Neutrophil (primary cell): Measurements from ENCODE around the gene NTM.

Experiments
- H3K27ac ChIP-seq: fragments of 200-600 bp; sonication (generic); 2 replicates; pipeline ENCODE4 v1.5.1; 2016; ENCODE audit warnings: mild to moderate bottlenecking, moderate library complexity
- H3K27me3 ChIP-seq: fragments of 200-600 bp; sonication (generic); 2 replicates; pipeline ENCODE4 v1.6.0; 2016; ENCODE audit warnings: mild to moderate bottlenecking
- H3K36me3 ChIP-seq: fragments of 200-600 bp; sonication (generic); 2 replicates; pipeline ENCODE4 v1.5.1; 2017
- H3K4me1 ChIP-seq, 2 experiments: fragments of 200-600 bp in 1 of 2; sonication (generic) in 1 of 2; 1 replicate in 1 of 2; 2 replicates in 1 of 2; pipeline versions ENCODE4 v1.5.1 to v1.6.1; 2013 to 2016; ENCODE audit warnings: low read depth in 1 of 2, low read length in 1 of 2, mild to moderate bottlenecking in 1 of 2, moderate library complexity in 1 of 2; ENCODE audit not compliant: control insufficient read depth in 1 of 2, insufficient read depth in 1 of 2
- H3K4me3 ChIP-seq, 2 experiments: fragments of 200-600 bp in 1 of 2; sonication (generic) in 1 of 2; 1 replicate in 1 of 2; 2 replicates in 1 of 2; pipeline ENCODE4 v1.5.1; 2013 to 2016; ENCODE audit warnings: low read depth in 1 of 2, low read length in 1 of 2, mild to moderate bottlenecking in 1 of 2, moderate library complexity in 1 of 2
- H3K9me3 ChIP-seq: fragments of 200-600 bp; sonication (generic); 2 replicates; pipeline ENCODE4 v1.5.1; 2016
- CTCF ChIP-seq: fragments of 200-600 bp; sonication (generic); IDR thresholded peaks from 2 replicates; pipeline ENCODE4 v1.5.1; 2016; ENCODE audit warnings: antibody characterized with exemption

The NTM gene

GRCh38 chr11:132284048-132284447 lies 913.6 kb downstream of the NTM start:
- no peak for TF ChIP-seq CTCF
- H3K4me1 ChIP-seq: no peaks in the 10 kb centered on the region
- no peaks in the 10 kb centered on the region for H3K36me3 ChIP-seq
- H3K9me3 ChIP-seq: no peaks in the 10 kb centered on the region
- no peak overlapping the region for H3K27ac ChIP-seq
- no peak overlapping the region for H3K4me3 ChIP-seq
- H3K27me3 ChIP-seq: no peaks in the 10 kb centered on the region

GRCh38 chr11:132284611-132285010 lies 914.2 kb downstream of the NTM start:
- Histone ChIP-seq H3K27ac (no peak overlapping the region), H3K4me3 (no peak overlapping the region), H3K9me3 (no peaks in the 10 kb centered on the region), H3K36me3 (no peaks in the 10 kb centered on the region), H3K4me1 (no peaks in the 10 kb centered on the region), H3K27me3 (peaks cover 1% of the 10 kb centered on the region)
- TF ChIP-seq CTCF: no peak

- Histone ChIP-seq H3K4me3 (no peak overlapping the region), H3K27ac (no peak overlapping the region), H3K27me3 (peaks cover 3% of the 10 kb centered on the region), H3K36me3 (no peaks in the 10 kb centered on the region), H3K9me3 (no peaks in the 10 kb centered on the region), H3K4me1 (no peaks in the 10 kb centered on the region)
- no peak for TF ChIP-seq CTCF
These were observed 915.2 kb downstream of the NTM start for GRCh38 chr11:132285631-132286030.

- H3K36me3 ChIP-seq: no peaks in the 10 kb centered on the region
- no peak overlapping the region for H3K27ac ChIP-seq
- H3K4me3 ChIP-seq: no peak overlapping the region
- H3K27me3 ChIP-seq: peaks cover 3% of the 10 kb centered on the region
- TF ChIP-seq CTCF: no peak
- H3K9me3 ChIP-seq: no peaks in the 10 kb centered on the region
- H3K4me1 ChIP-seq: no peaks in the 10 kb centered on the region
These were observed 915.7 kb downstream of the NTM start for GRCh38 chr11:132286106-132286505.

- Histone ChIP-seq H3K27ac (no peak overlapping the region), H3K36me3 (no peaks in the 10 kb centered on the region), H3K27me3 (peaks cover 3% of the 10 kb centered on the region), H3K4me1 (no peaks in the 10 kb centered on the region), H3K9me3 (no peaks in the 10 kb centered on the region), H3K4me3 (no peak overlapping the region)
- TF ChIP-seq CTCF: no peak
These were observed 917.6 kb downstream of the NTM start for GRCh38 chr11:132288036-132288435.

GRCh38 chr11:132289590-132290256 lies 919.3 kb downstream of the NTM start:
- TF ChIP-seq CTCF: no peak
- H3K4me3 ChIP-seq: no peak overlapping the region

More at GRCh38 chr11:132289590-132290256, 919.3 kb downstream of the NTM start:
- peaks cover 3% of the 10 kb centered on the region for H3K27me3 ChIP-seq
- H3K9me3 ChIP-seq: no peaks in the 10 kb centered on the region
- no peaks in the 10 kb centered on the region for H3K4me1 ChIP-seq
- no peak overlapping the region for H3K27ac ChIP-seq
- no peaks in the 10 kb centered on the region for H3K36me3 ChIP-seq
